GM21381 (cell line): Measurements from ENCODE around the gene CDR2L.
"Not testable (repeated sequence)": the region's sequence is repeated elsewhere in the genome, so short reads cannot be mapped to it uniquely, and the experiment has no call there.

Experiments
- ATAC-seq: cut with Tn5 transposase; IDR thresholded peaks from one replicate; pipeline ENCODE4 v1.9.1; 2021; ENCODE audit warnings: mild to moderate bottlenecking, moderate library complexity; ENCODE audit not compliant: unreplicated experiment

CDR2L gene

GRCh38 chr17:74957935-74958740, 29.3 kb upstream of the CDR2L start:
- ATAC-seq: no peak

- ATAC-seq: no peak
Measured at GRCh38 chr17:74959826-74960515, 27.5 kb upstream of the CDR2L start.

GRCh38 chr17:74960570-74961342, 26.7 kb upstream of the CDR2L start:
- ATAC-seq: no peak

- no peak for ATAC-seq
Measured at GRCh38 chr17:74961657-74962350, 25.6 kb upstream of the CDR2L start.

GRCh38 chr17:74962622-74963394, 24.6 kb upstream of the CDR2L start:
- no peak for ATAC-seq

GRCh38 chr17:74963656-74964055, 23.8 kb upstream of the CDR2L start:
- ATAC-seq: no peak

GRCh38 chr17:74964246-74964761, 23.1 kb upstream of the CDR2L start:
- no peak for ATAC-seq

- no peak for ATAC-seq
Measured at GRCh38 chr17:74964988-74965622, 22.3 kb upstream of the CDR2L start.

- ATAC-seq: no peak
Measured at GRCh38 chr17:74968361-74968780, 19.1 kb upstream of the CDR2L start.

- not testable (repeated sequence) for ATAC-seq
Measured at GRCh38 chr17:74969501-74969900, 17.9 kb upstream of the CDR2L start.

GRCh38 chr17:74970395-74970794, 17.0 kb upstream of the CDR2L start:
- no peak for ATAC-seq

GRCh38 chr17:74971069-74971841, 16.2 kb upstream of the CDR2L start:
- no peak for ATAC-seq

- no peak for ATAC-seq
Measured at GRCh38 chr17:74971842-74972106, 15.7 kb upstream of the CDR2L start.

- no peak for ATAC-seq
Measured at GRCh38 chr17:74972107-74972972, 15.1 kb upstream of the CDR2L start, which contains the start of gene HID1. Gene HID1, minus strand, starts transcription at chr17:74972759. Its CDS starts 103 bp downstream, at chr17:74972656.

GRCh38 chr17:74972973-74973328, 14.5 kb upstream of the CDR2L start:
- ATAC-seq: no peak

GRCh38 chr17:74975943-74976342, 11.5 kb upstream of the CDR2L start:
- no peak for ATAC-seq

GRCh38 chr17:74977802-74978201, 9.6 kb upstream of the CDR2L start:
- ATAC-seq: no peak

GRCh38 chr17:74978240-74978639, 9.2 kb upstream of the CDR2L start:
- no peak for ATAC-seq
